NCI-H146 (cell line): ENCODE results near the gene MCOLN3.

ENCODE experiments used
- DNase-seq: peaks from one replicate; lab custom pipeline; 2025; lab: John Stamatoyannopoulos, UW

MCOLN3 gene, protein sequence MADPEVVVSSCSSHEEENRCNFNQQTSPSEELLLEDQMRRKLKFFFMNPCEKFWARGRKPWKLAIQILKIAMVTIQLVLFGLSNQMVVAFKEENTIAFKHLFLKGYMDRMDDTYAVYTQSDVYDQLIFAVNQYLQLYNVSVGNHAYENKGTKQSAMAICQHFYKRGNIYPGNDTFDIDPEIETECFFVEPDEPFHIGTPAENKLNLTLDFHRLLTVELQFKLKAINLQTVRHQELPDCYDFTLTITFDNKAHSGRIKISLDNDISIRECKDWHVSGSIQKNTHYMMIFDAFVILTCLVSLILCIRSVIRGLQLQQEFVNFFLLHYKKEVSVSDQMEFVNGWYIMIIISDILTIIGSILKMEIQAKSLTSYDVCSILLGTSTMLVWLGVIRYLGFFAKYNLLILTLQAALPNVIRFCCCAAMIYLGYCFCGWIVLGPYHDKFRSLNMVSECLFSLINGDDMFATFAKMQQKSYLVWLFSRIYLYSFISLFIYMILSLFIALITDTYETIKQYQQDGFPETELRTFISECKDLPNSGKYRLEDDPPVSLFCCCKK

DNA sequence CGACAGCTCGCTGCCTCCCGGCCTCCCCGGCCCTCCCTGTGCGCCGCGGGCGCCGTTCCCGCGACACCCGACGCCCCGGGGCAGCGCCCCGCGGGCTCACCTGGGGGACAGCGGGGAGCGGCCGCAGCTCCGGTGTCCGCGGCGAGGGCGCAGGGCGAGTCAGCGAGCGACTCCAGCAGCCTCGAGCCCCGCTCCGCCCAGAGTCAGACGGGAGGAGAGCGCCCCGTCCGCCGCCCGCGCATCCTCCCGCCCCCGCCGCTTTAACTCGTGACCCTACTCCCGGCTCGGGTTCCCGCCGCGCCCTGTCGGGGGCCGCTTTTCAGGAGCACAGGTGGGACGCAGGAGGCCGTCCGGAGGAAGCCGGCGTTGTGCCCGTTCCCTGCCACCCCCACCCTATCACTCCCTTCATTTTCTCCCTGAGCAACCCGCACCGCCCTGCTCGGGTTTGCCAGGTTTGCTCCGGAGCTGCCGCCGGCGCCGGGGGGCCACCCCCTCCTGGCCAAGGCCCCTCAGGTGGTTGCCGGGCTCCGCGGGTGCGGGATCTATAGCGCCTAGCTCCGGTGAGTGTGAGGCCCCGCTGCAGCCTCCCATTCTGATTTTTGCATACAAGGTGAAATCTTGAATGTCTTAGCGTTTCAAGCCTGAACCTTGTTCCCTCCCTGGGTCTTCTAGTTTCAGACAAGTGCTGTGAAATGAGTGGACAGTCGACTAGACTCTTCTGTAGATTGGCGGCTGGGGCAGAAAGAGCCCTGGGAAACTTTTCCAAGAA lies at the start of gene MCOLN3:
Gene MCOLN3 (minus strand): TSS at position 205 of the 769 bp plus-strand sequence. CDS start 3,140 bp downstream, outside the sequence.
- DNase-seq: peak; percentile 77

- DNase-seq: no peak
Measured at GRCh38 chr1:85093644-85094043, 45.3 kb upstream of the MCOLN3 start.

- DNase-seq: no peak
Measured at GRCh38 chr1:85091671-85092280, 43.5 kb upstream of the MCOLN3 start.

DNA sequence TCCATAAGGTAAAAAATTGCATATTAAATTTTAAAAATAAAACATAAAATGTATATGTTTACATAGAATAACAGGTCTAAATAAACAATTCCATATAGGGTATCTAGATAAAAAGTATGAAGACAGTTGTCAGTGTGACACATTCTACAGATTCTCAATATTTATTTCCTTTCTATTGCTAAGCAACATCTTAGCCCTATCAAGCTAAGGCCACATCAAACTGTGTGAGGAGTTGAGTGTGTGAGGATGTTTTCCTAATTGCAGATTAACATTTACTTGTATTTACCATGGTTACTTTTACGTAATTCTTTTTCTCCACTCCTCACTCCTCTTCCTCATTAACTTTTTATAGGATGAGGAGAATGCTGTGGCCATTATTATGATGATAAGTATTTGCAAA lies 41.9 kb upstream of the MCOLN3 start:
- no peak for DNase-seq

DNA sequence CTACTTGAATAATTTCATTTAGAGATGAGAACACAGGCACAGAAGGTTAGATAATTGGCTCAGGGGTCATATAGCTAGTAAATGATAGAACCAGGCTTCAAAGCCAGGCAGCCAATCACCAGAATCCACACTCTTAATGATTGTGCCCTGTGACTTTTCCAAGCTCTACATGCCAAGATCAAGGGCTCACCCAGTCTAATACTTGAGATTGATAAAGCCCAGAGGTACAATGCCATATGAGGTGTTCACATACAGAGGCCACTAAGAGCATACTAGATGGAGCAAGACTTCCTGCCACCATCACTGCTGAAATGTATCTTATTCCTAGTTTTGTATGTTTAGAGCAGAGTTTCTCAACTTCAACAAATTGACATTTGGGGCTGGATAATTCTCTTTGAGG lies 40.9 kb upstream of the MCOLN3 start:
- no peak for DNase-seq

DNA sequence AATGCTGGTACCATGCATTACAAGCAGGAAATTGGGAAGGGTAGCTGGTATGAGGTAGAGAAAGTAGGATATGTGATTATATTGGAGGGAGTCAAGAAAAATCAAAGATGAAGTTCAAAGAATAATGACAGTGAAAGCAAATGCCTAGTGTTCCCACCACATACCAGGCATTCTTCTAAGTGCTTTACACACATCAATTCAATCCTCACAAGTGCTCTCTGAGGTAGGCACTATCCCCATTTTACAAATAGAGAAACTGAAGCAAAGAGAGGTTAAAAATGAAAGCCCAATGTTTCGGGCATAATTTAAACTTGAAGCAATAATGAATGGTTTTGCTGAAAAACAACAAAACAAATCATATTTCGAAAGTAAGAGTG lies 40.1 kb upstream of the MCOLN3 start:
- no peak for DNase-seq

DNA sequence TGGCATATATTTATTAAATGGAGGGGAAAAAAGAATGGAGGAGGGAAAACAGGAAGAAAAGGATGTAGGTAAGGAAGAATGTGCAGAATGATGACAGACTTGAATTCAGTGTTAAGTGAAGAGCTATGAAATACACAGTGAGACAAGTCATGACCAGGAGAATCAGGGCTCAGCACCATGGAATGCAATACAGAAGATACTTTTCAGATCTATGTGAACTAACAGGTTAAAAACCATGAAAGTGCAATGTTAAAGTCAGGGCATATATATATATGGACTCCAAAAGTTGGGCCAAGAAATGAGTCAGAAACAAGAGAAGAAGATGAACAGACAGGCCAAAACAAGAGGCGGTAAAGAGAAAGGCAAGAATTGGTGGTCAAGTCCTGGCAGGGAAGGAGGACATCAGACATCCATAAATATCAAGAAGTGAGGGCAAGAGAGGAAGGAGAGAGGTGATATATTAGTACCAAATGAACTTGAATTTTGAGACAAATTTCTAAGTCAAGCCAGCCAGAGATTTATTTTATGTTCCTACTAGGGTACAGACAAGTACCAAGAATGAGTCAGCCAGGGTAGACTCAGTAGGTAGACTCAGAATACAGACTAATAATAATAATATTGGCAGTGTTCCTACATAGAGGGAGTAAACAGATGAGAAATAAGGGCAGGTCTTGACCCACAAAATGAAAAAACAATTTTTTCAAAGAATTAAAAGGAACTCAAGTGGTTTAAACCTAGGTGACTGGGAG lies 39.5 kb upstream of the MCOLN3 start:
- no peak for DNase-seq

- DNase-seq: no peak
Measured at GRCh38 chr1:85085417-85085816, 37.1 kb upstream of the MCOLN3 start.

DNA sequence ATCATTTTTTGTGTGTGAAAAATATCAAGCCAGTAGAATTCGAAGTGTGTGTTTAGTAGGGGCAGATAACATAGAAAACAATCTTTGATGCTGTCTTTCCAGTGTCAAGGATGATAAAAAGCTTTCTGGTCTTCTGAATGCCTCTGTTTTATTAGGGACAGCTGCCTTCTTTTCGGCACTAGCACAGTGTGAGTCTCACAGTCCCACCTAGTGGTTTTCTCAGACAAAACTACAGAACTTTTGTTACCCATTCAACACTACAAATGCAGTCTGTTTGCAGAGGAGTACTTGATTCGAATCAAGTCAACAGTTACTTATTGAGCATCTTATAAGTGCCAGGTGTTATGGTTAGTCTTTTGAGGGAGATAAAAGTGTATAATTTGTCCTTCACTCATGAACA lies 30.6 kb upstream of the MCOLN3 start:
- DNase-seq: no peak

- DNase-seq: no peak
Measured at GRCh38 chr1:85074365-85074964, 26.2 kb upstream of the MCOLN3 start.

- DNase-seq: no peak
Measured at GRCh38 chr1:85070972-85071492, 22.7 kb upstream of the MCOLN3 start.

GRCh38 chr1:85068846-85069245 lies 20.5 kb upstream of the MCOLN3 start:
- no peak for DNase-seq

GRCh38 chr1:85065550-85065949 lies 17.2 kb upstream of the MCOLN3 start:
- DNase-seq: no peak

DNA sequence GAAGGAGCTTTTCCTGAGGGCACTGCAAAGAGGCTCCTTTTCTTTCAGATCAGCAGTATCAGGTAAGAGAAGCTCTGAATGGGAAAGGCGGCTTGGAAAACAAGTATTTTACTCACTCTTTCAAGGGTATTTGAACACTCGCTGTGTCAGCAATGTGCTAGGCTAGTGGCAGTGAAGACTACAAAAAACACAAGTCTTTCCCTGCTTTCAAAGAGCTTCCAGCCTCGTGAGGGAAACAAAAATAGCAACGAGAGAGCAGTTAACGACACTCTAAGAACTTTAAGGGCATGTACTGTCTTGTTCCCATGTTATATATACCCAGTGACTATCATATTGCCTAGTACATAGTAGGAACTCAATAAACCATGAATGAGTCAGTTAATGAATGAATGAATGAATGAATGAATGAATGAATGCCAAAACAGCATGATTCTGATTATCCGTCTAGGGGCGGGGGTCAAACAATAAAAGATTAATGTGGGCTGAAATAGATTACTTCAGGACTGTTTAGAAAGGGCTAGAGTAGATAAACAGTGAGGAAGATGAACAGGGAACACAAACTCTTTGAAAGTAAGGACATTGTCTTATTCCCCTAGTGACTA lies 14.2 kb upstream of the MCOLN3 start:
- no peak for DNase-seq

DNA sequence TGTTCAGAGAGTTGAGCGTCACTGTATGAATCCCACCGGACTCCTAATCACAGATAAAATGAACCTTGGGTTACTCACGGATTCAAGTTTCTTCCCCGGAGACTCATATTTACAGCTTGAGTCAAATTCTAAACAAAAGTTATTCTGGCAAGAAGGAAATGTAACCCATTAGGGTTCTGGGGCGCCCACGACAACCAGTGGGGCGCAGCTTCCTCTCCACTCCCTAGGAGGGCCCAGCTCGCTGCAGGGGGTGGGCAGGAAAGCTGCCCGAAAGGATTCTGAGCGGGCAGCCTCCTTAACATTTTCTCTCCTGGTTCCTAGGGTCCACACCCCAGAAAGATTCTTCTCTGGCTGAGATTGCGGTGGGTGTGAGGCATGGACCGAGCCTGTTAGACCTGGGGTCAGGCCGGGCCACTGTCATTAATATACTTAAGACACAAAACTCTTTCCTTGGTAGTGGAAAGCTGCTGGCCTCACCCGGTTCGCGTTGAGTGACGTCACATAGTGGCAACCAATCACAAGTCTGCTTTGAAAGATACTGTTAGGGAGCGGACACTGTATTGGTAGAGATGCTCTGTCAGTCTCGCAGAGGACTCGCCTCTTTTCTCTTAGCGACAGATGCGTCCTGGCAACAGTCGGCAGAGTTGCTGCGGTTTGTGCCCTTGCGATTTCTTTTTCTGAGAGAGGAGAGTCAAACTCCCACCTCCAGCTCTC lies 13.6 kb upstream of the MCOLN3 start:
- peak; percentile 82 for DNase-seq

DNA sequence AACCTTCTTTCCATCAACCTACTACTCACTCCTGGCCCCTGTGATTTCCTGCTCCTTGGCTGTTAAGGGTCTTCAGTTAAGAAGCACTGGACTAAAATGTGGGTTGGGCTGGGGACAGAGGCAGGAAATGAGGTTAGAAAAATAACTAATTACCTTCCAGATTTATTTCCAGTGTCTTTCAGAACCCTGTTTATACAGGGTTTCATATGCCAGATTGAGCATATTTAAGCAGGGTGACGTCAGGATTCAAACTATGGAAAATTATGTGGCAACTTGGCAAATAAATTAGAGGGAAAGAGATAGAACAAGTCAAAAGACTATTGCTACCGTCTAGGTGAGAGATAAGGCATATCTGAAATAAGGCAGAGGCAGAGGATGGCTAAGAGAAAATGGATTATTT lies 11.7 kb upstream of the MCOLN3 start:
- no peak for DNase-seq

GRCh38 chr1:85059563-85059962 lies 11.3 kb upstream of the MCOLN3 start:
- DNase-seq: no peak

DNA sequence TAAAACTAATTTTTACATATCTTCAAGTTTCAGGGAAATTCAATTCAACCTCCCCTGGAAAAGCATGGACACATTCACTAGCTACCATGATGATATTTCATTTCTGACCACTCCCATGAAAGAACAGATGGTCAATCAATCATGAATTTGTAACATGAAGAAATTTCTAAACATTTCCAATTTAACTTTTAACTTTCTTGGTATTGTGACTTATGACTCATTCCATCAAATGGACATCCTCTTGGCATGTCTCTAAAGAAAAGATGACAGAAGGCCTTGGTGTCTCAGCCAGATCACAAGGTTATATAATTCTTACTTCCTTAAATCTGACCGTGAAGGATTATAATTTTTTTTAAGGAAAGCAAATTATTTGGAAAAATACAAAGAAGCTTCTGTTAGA lies 10.5 kb upstream of the MCOLN3 start:
- no peak for DNase-seq

- no peak for DNase-seq
Measured at GRCh38 chr1:85058311-85058710, 10.0 kb upstream of the MCOLN3 start.

DNA sequence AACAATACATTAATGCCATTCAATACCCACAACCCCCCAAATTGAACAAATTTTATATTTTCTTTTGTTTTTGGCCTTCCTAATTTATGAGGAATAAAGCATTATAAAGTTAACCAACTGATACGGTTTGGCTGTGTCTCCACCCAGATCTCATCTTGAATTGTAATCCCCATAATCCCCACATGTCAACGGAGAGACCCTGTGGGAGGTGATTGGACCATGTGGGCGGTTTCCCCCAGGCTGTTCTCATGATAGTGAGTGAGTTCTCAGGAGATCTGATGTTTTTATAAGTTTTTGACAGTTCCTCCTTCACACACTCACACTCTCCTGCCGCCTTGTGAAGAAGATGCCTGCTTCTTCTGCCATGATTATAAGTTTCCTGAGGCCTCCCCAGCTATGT lies 6.4 kb upstream of the MCOLN3 start:
- DNase-seq: no peak
